ENCODE results near the gene MBD3L4.
A peak's percentile ranks its signal among the peaks of the same experiment; 100 is the strongest.
"Not testable (repeated sequence)": the region's sequence is repeated elsewhere in the genome, so short reads cannot be mapped to it uniquely, and the experiment has no call there.

Gene MBD3L4

GRCh38 chr19:7041563-7041962 lies 1.6 kb upstream of the MBD3L4 start:
- not testable (repeated sequence) for DNase-seq

GRCh38 chr19:7030278-7030677 lies 9.7 kb downstream of the MBD3L4 start, which contains the start of gene MBD3L5:
Gene MBD3L5 (plus strand): TSS chr19:7030578. CDS start chr19:7030612, 34 bp downstream.
- DNase-seq: not testable (repeated sequence)

GRCh38 chr19:7028790-7029189 lies 11.2 kb downstream of the MBD3L4 start:
- not testable (repeated sequence) for DNase-seq

GRCh38 chr19:7021331-7021730 lies 18.6 kb downstream of the MBD3L4 start, which contains the start of gene MBD3L2B:
Gene MBD3L2B (minus strand): TSS chr19:7021431. CDS start chr19:7021397, 34 bp downstream.
- DNase-seq: not testable (repeated sequence)

GRCh38 chr19:7018828-7019227 lies 21.2 kb downstream of the MBD3L4 start:
- DNase-seq: no peak

GRCh38 chr19:7013678-7014077 lies 26.3 kb downstream of the MBD3L4 start:
- peak in 1 of 2 experiments; percentile 4 for DNase-seq

GRCh38 chr19:7010722-7011593 lies 29.0 kb downstream of the MBD3L4 start:
- no peak for DNase-seq

- DNase-seq: peak; percentile 41 to 42
Measured at GRCh38 chr19:7007859-7008258, 32.1 kb downstream of the MBD3L4 start.

GRCh38 chr19:7006135-7006704 lies 33.8 kb downstream of the MBD3L4 start:
- no peak for DNase-seq

- peak; percentile 22 for DNase-seq
Measured at GRCh38 chr19:7004313-7004931, 35.6 kb downstream of the MBD3L4 start.

GRCh38 chr19:7000816-7001215 lies 39.2 kb downstream of the MBD3L4 start:
- DNase-seq: no peak

GRCh38 chr19:7000333-7000732 lies 39.6 kb downstream of the MBD3L4 start:
- DNase-seq: no peak

GRCh38 chr19:6999933-7000332 lies 40.0 kb downstream of the MBD3L4 start:
- DNase-seq: no peak

GRCh38 chr19:6997679-6998445 lies 42.1 kb downstream of the MBD3L4 start:
- peak; percentile 19 to 33 for DNase-seq

GRCh38 chr19:6996810-6997209 lies 43.2 kb downstream of the MBD3L4 start:
- DNase-seq: no peak

GRCh38 chr19:6995054-6995453 lies 44.9 kb downstream of the MBD3L4 start:
- no peak for DNase-seq

GRCh38 chr19:6988257-6988656 lies 51.7 kb downstream of the MBD3L4 start:
- no peak for DNase-seq

- no peak for DNase-seq
Measured at GRCh38 chr19:6987850-6988249, 52.1 kb downstream of the MBD3L4 start.

Data from Kasumi-1 (cell line).